ENCODE data around the gene USP26.
"Not testable (repeated sequence)": the region's sequence is repeated elsewhere in the genome, so short reads cannot be mapped to it uniquely, and the experiment has no call there.

The USP26 gene

DNA sequence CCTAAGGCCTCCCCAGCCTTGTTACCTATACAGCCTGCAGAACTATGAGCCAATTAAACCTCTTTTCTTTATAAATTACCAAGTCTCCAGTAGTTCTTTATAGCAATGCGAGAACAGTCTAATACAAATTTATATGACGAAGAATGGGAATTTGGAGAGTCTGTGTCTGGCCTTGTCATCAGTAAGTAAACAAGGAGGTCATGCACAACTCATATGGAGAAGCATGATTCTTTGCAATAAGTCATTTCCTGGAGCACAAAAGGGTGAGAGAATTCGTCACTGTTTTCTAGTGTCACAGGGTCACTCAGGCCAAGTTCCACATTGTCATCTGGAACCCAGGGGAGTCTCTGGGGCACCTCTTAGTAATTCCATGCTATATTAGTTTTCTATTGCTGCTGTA, 89.5 kb downstream of the USP26 start:
- no peak for DNase-seq

DNA sequence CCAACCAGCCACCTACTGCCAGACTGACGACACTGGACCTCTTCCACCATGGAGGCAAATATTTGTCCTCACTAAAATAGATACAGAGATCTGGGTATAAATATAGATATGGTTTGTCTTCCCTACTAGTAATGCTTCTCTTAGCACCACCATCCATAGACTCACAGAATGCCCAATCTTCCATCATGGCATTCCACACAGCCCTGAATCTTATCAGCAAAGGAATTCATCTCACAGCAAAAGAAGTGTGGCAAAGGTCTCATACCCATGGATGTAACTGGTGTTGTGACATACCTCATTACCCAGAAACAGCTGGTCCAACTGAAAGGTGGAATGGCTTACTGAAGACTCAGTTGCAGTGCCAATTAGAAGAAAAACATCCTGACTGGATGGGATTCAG, 91.3 kb downstream of the USP26 start:
- no peak for DNase-seq

- no peak for DNase-seq
These were observed 91.9 kb downstream of the USP26 start for GRCh38 chrX:133005042-133005441.

DNA sequence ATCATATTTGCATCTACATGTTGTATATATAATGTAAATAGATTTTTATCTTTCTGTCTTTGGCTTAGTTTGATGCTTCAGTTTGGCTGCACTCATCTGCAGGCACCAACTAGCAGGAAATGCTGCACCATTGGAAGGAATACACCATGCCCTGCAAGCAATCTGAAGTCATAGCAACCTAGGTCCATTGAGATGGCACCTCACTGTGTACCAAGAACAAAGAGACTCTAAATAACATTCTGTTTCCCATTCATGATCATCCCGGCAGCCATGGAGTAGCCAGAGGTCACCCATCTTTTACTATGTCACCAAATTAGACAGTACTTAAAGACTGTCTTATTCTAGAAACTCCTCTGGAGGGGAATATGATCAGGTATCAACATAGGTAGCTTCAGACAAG, 97.7 kb downstream of the USP26 start:
- DNase-seq: no peak

DNA sequence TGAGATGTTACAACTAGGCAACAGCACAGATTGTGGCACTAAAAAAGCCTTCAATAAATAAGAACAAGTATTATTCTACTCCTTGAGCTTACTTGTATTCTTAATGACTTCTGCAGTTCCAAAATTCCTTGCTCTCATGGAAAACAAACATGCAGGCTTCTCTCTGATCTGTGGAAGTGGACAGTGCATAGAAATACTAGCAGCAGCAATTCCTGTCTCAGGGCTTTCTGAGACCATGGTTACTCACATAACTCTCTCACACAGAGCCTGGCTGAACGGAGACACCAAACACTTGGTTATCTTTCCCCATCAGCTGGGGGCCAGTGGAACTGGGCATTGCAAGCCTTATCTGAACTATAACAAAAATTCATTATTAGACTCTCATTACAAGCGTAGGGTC, 106.1 kb downstream of the USP26 start:
- DNase-seq: no peak

- DNase-seq: no peak
These were observed 110.4 kb downstream of the USP26 start for GRCh38 chrX:132986556-132986955.

- DNase-seq: no peak
These were observed 112.8 kb downstream of the USP26 start for GRCh38 chrX:132984058-132984650.

GRCh38 chrX:132983496-132983895, 113.4 kb downstream of the USP26 start:
- no peak for DNase-seq

DNA sequence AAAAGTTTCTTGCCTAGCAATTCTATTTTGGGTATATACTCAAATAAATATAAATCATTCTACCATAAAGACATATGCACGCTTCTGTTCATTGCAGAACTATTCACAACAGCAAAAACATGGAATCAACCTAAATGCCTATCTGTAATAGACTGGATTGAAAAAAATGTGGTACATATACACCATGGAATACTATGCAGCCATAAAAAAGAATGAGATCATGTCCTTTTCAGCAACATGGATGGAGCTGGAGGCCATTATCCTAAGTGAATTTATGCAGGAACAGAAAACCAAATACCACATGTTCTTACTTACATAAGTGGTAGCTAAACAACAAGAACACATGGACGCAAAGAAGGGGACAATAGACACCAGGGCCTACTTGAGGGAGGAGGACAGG, 116.9 kb downstream of the USP26 start:
- not testable (repeated sequence) for DNase-seq
